Measurements from ENCODE around the gene TSSC4. TPM values are rescaled to one million over a fixed set of nuclear protein-coding genes. Genes with fewer than 3 reads are reported as not detected.

The TSSC4 gene
- total and polyA plus RNA-seq, 9 of the 15 experiments (the other 6 are each of a cell fraction or from before 2014, with no cell fraction given), result 0.41 to 54.2 (median 11.0) TPM

GRCh38 chr11:2400069-2400761, at the start of gene TSSC4 (continued):
- no peak for TF ChIP-seq SNIP1 (IDR thresholded peaks at IDR 0.05; ENCODE audit: low read depth)
- no peak for TF ChIP-seq ZNF23 (CRISPR knock-in tag; IDR thresholded peaks at IDR 0.05)
- no peak for TF ChIP-seq USF2 (CRISPR knock-in tag; IDR thresholded peaks at IDR 0.05)
- peak; percentile 75 for TF ChIP-seq ZKSCAN1 (IDR thresholded peaks at IDR 0.05; ENCODE audit: low read depth, low read length)
- TF ChIP-seq VEZF1 (CRISPR knock-in tag; IDR thresholded peaks at IDR 0.05), result peak; percentile 81
- TF ChIP-seq THRB (CRISPR knock-in tag; conservative IDR thresholded peaks at IDR 0.05), result 0 out of 2 replicates have a peak, but pooled peaks have one; percentile 21
- TF ChIP-seq ZNF740 (CRISPR knock-in tag; IDR thresholded peaks at IDR 0.05), result peak; percentile 35; the same call in 1 of the 2 replicates
- no peak for TF ChIP-seq ZNF740 (tag; IDR thresholded peaks at IDR 0.05)
- TF ChIP-seq JUN (IDR thresholded peaks at IDR 0.05; ENCODE audit: borderline replicate concordance, low read depth, low read length), result no peak; the same call in 1 of the 2 replicates
- no peak for TF ChIP-seq JUN (CRISPR knock-in tag; IDR thresholded peaks at IDR 0.05; ENCODE audit: borderline replicate concordance)
- TF ChIP-seq STAT5A (IDR thresholded peaks at IDR 0.05; ENCODE audit: borderline replicate concordance, low read length), result no peak
- TF ChIP-seq MTA3 (IDR thresholded peaks at IDR 0.05; ENCODE audit: borderline replicate concordance), result peak; percentile 96
- no peak for TF ChIP-seq PRDM10 (IDR thresholded peaks at IDR 0.05; ENCODE audit: partially characterized antibody)
- TF ChIP-seq DIDO1 (tag; IDR thresholded peaks at IDR 0.05; ENCODE audit: low read depth), result 0 out of 2 replicates have a peak, but pooled peaks have one; percentile 14
- peak in 1 of 2 experiments; percentile 32 for TF ChIP-seq E2F6 (IDR thresholded peaks at IDR 0.05; ENCODE audit: borderline replicate concordance in 1 of 2, extremely low read depth in 1 of 2, insufficient read depth in 1 of 2, insufficient read length in 1 of 2, low read depth in 1 of 2, low read length in 1 of 2, poor library complexity in 1 of 2, severe bottlenecking in 1 of 2)
- peak; percentile 63 for TF ChIP-seq FOSL1 (tag; conservative IDR thresholded peaks at IDR 0.05)
- no peak for TF ChIP-seq HLTF (IDR thresholded peaks at IDR 0.05)

All from K562 (cell line).